CD4-positive, alpha-beta T cell treated with Interferon gamma for 1 hour (primary cell): ENCODE results near the gene INPP5A.
"Not testable (repeated sequence)": the region's sequence is repeated elsewhere in the genome, so short reads cannot be mapped to it uniquely, and the experiment has no call there.

ENCODE experiments used
- DNase-seq: peaks from one replicate; pipeline ENCODE4 v3.0.0-alpha.2; 2020

Gene INPP5A

GRCh38 chr10:132584081-132584480 lies 46.5 kb downstream of the INPP5A start:
- DNase-seq: no peak

GRCh38 chr10:132585732-132586722 lies 48.4 kb downstream of the INPP5A start:
- DNase-seq: peak; percentile 42

- DNase-seq: no peak
These were observed 49.2 kb downstream of the INPP5A start for GRCh38 chr10:132586739-132587138.

- no peak for DNase-seq
These were observed 49.6 kb downstream of the INPP5A start for GRCh38 chr10:132587175-132587574.

GRCh38 chr10:132588301-132589013 lies 50.9 kb downstream of the INPP5A start:
- peak; percentile 79 for DNase-seq

- no peak for DNase-seq
These were observed 51.4 kb downstream of the INPP5A start for GRCh38 chr10:132589015-132589414.

- no peak for DNase-seq
These were observed 52.1 kb downstream of the INPP5A start for GRCh38 chr10:132589681-132590080.

GRCh38 chr10:132590094-132590751 lies 52.6 kb downstream of the INPP5A start:
- no peak for DNase-seq

- DNase-seq: no peak
These were observed 53.1 kb downstream of the INPP5A start for GRCh38 chr10:132590752-132591121.

GRCh38 chr10:132591166-132591971 lies 53.8 kb downstream of the INPP5A start:
- DNase-seq: no peak

GRCh38 chr10:132592790-132593383 lies 55.3 kb downstream of the INPP5A start:
- no peak for DNase-seq

GRCh38 chr10:132593389-132593788 lies 55.8 kb downstream of the INPP5A start:
- DNase-seq: peak; percentile 34

GRCh38 chr10:132593900-132594876 lies 56.6 kb downstream of the INPP5A start:
- DNase-seq: peak; percentile 33

- no peak for DNase-seq
These were observed 57.4 kb downstream of the INPP5A start for GRCh38 chr10:132595021-132595420.

- DNase-seq: no peak
These were observed 58.3 kb downstream of the INPP5A start for GRCh38 chr10:132595854-132596253.

GRCh38 chr10:132596742-132597279 lies 59.2 kb downstream of the INPP5A start:
- no peak for DNase-seq

- DNase-seq: no peak
These were observed 60.1 kb downstream of the INPP5A start for GRCh38 chr10:132597654-132598053.

- not testable (repeated sequence) for DNase-seq
These were observed 61.5 kb downstream of the INPP5A start for GRCh38 chr10:132599023-132599618.

GRCh38 chr10:132599732-132600131 lies 62.1 kb downstream of the INPP5A start:
- no peak for DNase-seq

- no peak for DNase-seq
These were observed 62.8 kb downstream of the INPP5A start for GRCh38 chr10:132600416-132600815.
